Urinary bladder (tissue), 4 donors: ENCODE data around the gene CNIH3. TPM values are rescaled to one million over a fixed set of nuclear protein-coding genes. Genes with fewer than 3 reads are reported as not detected.

ENCODE experiments used
- DNase-seq: peaks from one replicate; pipeline ENCODE4 v3.0.0-alpha.2; 2015; ENCODE audit errors: extremely low spot score
- H3K27ac ChIP-seq: one replicate; pipeline ENCODE4 v1.5.1; 2013; ENCODE audit warnings: low read depth, mild to moderate bottlenecking, moderate library complexity
- H3K36me3 ChIP-seq: one replicate; pipeline ENCODE4 v1.6.1; 2013; ENCODE audit warnings: mild to moderate bottlenecking, moderate library complexity; ENCODE audit not compliant: insufficient read depth
- H3K4me1 ChIP-seq: one replicate; pipeline ENCODE4 v1.6.1; 2013; ENCODE audit warnings: mild to moderate bottlenecking, moderate library complexity; ENCODE audit not compliant: insufficient read depth
- H3K4me3 ChIP-seq: one replicate; pipeline ENCODE4 v1.5.1; 2013; ENCODE audit warnings: low read depth, low read length
- WGBS: extraction: QIAGEN DNeasy Blood & Tissue Kit; methylation state at CpG from one replicate; pipeline ENCODE4 v1.1.7; 2013; 5-methylcytosine and 5-hydroxymethylcytosine counted together
- polyA plus RNA-seq: library from polyadenylated mRNA; stranded (reverse); fragments of 200-250 nt; gene quantifications from one replicate; pipeline ENCODE4 v1.2.3, GENCODE V29; 2013
- total RNA-seq: library from RNA; depleted of rRNA; stranded (reverse); fragments of >200 nt; gene quantifications from one replicate; pipeline ENCODE4 v1.2.3, GENCODE V29; 2014
- donor health status: healthy with polysubstance abuse.
- donor health status: healthy.

The CNIH3 gene
- total and polyA plus RNA-seq, 2 donors: 2.1 to 5.8 TPM

DNA sequence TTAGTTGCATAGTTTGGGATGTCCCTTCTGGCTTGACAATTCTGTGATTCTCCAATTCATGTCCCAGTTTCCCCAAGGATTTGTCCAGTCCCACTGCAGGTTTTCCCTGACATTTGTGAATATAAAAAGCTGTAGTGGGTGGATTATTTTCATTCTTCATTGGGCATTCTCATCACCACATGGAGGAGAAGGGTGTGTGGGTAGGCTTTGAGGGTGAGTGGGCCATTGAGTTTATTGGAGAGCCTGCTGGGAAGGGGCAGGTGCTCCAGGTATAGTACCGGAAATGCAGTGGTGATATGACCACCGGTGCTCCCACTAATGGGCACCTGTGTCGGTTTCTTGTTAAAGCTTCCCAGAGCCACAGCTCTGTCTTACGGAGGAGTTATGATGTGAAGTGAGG lies 74.5 kb downstream of the CNIH3 start:
- WGBS: 93% methylated on average over 4 of the region's 4 CpGs
- Histone ChIP-seq H3K36me3 (no peaks in the 10 kb centered on the region), H3K4me3 (no peak overlapping the region), H3K27ac (no peak overlapping the region), H3K4me1 (no peaks in the 10 kb centered on the region)
- no peak for DNase-seq

GRCh38 chr1:224691148-224691925 lies 75.2 kb downstream of the CNIH3 start:
- 71% methylated on average over 4 of the region's 4 CpGs for WGBS
- Histone ChIP-seq H3K36me3 (no peaks in the 10 kb centered on the region), H3K27ac (no peak overlapping the region), H3K4me3 (no peak overlapping the region), H3K4me1 (no peaks in the 10 kb centered on the region)
- no peak for DNase-seq

- DNase-seq: no peak
- H3K4me3 ChIP-seq: no peak overlapping the region
- 93% methylated on average over 3 of the region's 3 CpGs for WGBS
Observed at GRCh38 chr1:224694969-224695368, 78.9 kb downstream of the CNIH3 start.

DNA sequence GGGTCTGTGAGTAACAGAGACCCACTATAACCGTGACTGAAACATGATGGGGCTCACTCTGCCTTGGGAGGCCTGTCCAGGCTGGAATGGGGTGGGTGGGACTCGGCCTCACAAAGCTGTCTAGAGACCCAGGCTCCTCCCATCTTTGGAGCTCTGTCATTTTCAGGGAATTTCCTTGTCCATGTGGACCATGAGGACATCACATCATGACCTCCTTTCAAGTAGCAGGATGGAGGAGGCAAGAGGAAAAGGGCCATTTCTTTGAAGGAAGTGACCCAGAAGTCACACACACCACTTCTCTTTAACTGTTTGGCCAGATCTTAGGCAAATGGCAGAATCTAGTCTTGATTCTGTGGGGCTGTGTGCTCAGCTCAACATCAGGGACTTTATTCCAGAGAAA lies 79.9 kb downstream of the CNIH3 start:
- no peaks in the 10 kb centered on the region for H3K36me3 ChIP-seq

More at GRCh38 chr1:224694969-224695368, 78.9 kb downstream of the CNIH3 start:
- Histone ChIP-seq H3K4me1 (no peaks in the 10 kb centered on the region), H3K36me3 (no peaks in the 10 kb centered on the region), H3K27ac (no peak overlapping the region)

GRCh38 chr1:224696891-224697765 lies 81.0 kb downstream of the CNIH3 start:
- Histone ChIP-seq H3K27ac (no peak overlapping the region), H3K4me1 (no peaks in the 10 kb centered on the region), H3K4me3 (no peak overlapping the region), H3K36me3 (no peaks in the 10 kb centered on the region)
- no peak for DNase-seq
- WGBS: 86% methylated on average over 14 of the region's 14 CpGs

More for the DNA sequence above, 79.9 kb downstream of the CNIH3 start:
- Histone ChIP-seq H3K4me1 (no peaks in the 10 kb centered on the region), H3K27ac (no peak overlapping the region), H3K4me3 (no peak overlapping the region)
- DNase-seq: no peak
- WGBS: 88% methylated on average over 2 of the region's 2 CpGs

DNA sequence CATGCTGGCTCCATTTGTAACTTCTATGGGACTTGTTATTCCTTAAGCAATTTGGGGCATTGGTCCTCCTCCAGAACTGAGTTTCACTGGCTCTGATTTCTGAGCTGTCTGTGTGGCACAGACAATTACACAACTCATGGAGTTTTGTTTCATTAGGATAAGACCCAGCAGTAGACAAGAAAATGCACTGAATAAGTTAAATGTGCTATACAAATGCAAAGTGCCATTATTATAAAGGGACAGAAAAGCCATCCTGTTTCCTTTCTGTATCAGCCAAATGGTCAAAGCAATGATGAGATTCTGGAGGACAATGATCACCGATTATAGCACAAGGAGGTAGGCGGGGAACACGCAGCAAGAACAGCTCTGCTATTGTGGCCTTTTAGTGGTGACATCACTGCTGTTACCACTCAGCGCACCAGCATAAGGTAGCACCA lies 81.9 kb downstream of the CNIH3 start:
- 89% methylated on average over 4 of the region's 4 CpGs for WGBS
- Histone ChIP-seq H3K4me3 (no peak overlapping the region), H3K36me3 (no peaks in the 10 kb centered on the region), H3K27ac (no peak overlapping the region), H3K4me1 (no peaks in the 10 kb centered on the region)
- no peak for DNase-seq

GRCh38 chr1:224700918-224701531 lies 84.9 kb downstream of the CNIH3 start:
- no peak overlapping the region for H3K4me3 ChIP-seq
- no peaks in the 10 kb centered on the region for H3K36me3 ChIP-seq
- WGBS: 84% methylated on average over 4 of the region's 4 CpGs
- H3K27ac ChIP-seq: no peak overlapping the region
- no peak for DNase-seq
- no peaks in the 10 kb centered on the region for H3K4me1 ChIP-seq

DNA sequence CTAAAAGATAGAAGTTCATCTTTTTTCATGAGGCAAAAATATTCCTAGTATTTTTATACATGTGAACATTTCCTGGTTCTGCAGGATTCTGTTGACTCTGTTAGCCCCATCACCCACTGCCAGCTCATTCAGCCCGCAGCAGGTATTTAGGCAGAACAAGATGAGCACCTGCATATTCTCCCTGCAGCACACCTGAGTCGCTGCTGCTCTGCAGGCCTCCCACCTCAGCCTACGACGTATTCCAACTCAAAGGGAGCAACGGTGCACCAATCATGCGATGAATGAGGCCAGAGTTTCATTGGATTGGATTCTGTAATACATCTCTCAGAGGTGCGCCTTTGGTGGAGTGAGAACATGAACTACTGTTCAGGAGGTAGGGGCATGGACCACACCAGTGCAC lies 87.6 kb downstream of the CNIH3 start:
- no peak overlapping the region for H3K27ac ChIP-seq
- 86% methylated on average over 7 of the region's 7 CpGs for WGBS
- no peaks in the 10 kb centered on the region for H3K36me3 ChIP-seq
- no peaks in the 10 kb centered on the region for H3K4me1 ChIP-seq
- DNase-seq: no peak
- H3K4me3 ChIP-seq: no peak overlapping the region

- Histone ChIP-seq H3K4me3 (no peak overlapping the region), H3K36me3 (no peaks in the 10 kb centered on the region), H3K4me1 (no peaks in the 10 kb centered on the region), H3K27ac (no peak overlapping the region)
- WGBS: 86% methylated on average over 8 of the region's 8 CpGs
- DNase-seq: no peak
Observed at GRCh38 chr1:224704107-224704735, 88.1 kb downstream of the CNIH3 start.

- no peak for DNase-seq
- no peaks in the 10 kb centered on the region for H3K36me3 ChIP-seq
- 74% methylated on average over 3 of the region's 3 CpGs for WGBS
- no peaks in the 10 kb centered on the region for H3K4me1 ChIP-seq
- H3K27ac ChIP-seq: no peak overlapping the region
- no peak overlapping the region for H3K4me3 ChIP-seq
Observed at GRCh38 chr1:224705578-224705977, 89.5 kb downstream of the CNIH3 start.

DNA sequence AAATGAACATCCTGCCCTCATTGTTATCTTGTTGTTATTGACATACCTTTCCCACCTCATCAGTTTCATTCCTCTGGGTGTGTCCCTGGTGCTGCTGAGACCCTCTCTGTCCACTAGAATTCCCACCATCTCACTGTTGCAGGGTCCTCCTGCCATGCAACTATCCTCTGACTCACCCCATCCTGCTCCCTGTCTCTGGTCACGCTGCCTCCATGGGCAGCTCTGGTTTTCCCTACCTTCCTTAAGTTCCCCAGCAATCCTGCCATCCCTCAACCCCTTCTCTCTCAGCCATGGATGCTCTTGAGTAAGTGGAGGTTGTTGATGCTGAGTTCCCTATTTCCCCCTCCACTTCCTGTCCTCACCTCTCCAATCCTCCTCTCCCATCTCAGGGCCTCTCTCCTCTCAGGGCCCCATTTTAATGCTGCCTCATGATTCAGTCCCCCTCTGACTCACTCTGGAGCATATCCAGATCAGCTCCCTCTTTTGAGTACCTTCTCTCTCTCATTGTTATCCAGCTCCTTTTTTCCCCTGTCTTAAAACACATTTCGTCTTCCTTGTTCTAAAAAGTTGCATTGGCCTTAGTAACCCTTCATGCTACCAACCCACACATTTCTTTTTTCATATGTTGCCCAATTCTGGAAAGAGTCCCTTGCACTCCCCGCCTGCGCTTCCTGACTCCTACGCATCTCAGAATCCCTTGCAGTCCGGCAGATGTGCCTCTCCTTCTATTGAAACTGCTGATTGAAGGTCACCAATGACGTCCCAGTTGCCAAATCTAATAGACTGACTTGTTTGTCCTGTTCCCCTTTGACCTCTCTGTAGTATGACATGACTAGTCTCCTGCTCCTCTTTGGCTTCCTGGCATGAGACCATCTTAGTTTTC lies 92.0 kb downstream of the CNIH3 start:
- no peak overlapping the region for H3K27ac ChIP-seq
- H3K4me1 ChIP-seq: no peaks in the 10 kb centered on the region
- WGBS: 80% methylated on average over 7 of the region's 7 CpGs
- H3K36me3 ChIP-seq: no peaks in the 10 kb centered on the region
- no peak overlapping the region for H3K4me3 ChIP-seq
- DNase-seq: no peak

DNA sequence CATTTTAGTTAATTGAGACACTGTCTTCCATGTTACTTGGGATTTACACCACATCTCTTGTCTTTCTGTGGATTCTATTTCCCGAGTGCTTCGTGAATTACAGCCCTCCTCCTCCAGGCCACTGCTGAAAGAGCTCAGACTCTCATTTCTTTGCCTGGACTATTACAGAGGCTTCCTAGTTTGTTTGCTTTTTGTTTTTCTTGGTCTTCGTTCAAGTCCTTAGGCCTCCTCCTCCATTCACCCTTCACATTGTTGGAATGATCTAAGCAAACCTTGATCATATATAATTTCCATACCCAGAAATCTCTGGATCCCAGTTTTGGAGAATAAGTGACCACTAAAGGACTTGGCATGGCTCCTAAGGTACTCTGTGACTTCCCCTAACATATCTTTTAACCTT lies 94.1 kb downstream of the CNIH3 start:
- H3K4me3 ChIP-seq: no peak overlapping the region
- H3K27ac ChIP-seq: no peak overlapping the region
- no peaks in the 10 kb centered on the region for H3K36me3 ChIP-seq
- no peaks in the 10 kb centered on the region for H3K4me1 ChIP-seq
- WGBS: 80% methylated on average over 3 of the region's 3 CpGs
- DNase-seq: no peak
